NCI-H2196 (cell line): Measurements from ENCODE around the gene MYO9B.
"Not testable (repeated sequence)": the region's sequence is repeated elsewhere in the genome, so short reads cannot be mapped to it uniquely, and the experiment has no call there.

ENCODE experiments used
- DNase-seq: peaks from one replicate; lab custom pipeline; 2025; ENCODE audit not compliant: unreplicated experiment; lab: John Stamatoyannopoulos, UW

The MYO9B gene

GRCh38 chr19:17138052-17138846 is 62.7 kb downstream of the MYO9B start:
- not testable (repeated sequence) for DNase-seq

DNA sequence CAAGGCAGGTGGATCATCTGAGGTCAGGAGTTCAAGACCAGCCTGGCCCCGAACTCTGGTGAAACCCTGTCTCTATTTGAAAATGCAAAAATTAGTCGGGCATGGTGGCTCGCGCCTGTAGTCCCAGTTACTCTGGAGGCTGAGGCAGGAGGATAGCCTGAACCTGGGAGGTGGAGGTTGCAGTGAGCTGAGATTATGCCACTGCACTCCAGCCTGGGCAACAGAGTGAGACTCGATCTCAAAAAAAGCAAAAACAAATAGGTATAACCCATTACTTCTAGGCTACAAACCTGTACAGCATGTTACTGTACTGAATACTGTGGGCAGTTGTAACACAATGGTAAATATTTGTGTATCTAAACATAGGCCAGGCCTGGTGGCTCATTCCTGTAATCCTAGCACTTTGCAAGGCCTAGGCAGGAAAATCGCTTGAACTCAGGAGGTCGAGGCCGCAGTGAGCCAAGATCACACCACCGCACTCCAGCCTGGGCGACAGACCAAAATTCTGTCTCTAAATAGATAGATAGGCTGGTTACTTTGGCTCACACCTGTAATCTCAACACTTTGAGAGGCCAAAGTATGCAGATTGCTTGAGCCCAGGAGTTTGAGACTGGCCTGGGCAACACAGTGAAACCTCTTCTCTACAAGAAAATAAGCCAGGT is 63.5 kb downstream of the MYO9B start:
- DNase-seq = peak; percentile 51

GRCh38 chr19:17144771-17145170 is 69.2 kb downstream of the MYO9B start:
- DNase-seq = not testable (repeated sequence)

DNA sequence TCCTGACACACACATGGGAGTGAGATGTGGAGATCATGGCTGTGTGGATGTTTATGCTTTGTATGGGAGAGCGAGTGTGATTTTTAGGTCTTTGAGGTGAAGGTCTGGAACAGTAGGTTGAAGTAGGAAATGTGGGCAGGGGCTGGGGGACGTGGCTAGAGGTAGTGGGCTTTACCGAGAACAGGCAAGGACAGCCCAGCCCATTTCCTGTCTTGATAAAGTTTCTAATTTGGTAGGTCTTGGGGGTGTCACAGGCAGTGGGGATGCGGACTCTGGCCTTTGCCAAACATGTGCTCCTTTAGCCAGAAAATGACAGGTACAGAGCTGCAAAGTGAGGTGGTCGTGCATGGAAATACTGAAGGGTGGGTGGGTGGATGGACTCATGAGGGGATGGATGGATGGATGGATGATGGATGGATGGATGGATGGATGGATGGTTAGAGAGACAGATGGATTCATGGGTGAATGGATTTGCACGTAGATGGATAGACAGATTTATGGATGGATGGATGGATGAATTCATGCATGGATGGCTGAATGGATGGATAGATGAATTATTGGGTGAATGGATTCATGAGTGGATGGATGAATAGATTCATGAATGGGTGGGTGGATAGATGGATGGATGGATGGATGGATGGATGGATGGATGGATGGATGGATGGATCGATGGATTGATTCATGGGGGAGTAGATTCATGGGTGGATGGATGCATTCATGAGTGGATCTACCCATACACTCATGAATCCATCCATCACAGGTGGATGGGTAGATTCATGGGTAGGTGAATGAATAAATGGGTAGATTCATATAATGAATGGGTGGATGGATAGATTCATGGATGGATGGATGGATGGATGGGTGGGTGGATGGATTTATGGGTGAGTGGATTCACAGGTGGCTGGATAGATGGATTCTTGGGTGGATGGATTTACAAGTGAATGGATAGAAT is 70.2 kb downstream of the MYO9B start:
- DNase-seq = no peak

GRCh38 chr19:17148130-17148529 is 72.6 kb downstream of the MYO9B start:
- DNase-seq = no peak

DNA sequence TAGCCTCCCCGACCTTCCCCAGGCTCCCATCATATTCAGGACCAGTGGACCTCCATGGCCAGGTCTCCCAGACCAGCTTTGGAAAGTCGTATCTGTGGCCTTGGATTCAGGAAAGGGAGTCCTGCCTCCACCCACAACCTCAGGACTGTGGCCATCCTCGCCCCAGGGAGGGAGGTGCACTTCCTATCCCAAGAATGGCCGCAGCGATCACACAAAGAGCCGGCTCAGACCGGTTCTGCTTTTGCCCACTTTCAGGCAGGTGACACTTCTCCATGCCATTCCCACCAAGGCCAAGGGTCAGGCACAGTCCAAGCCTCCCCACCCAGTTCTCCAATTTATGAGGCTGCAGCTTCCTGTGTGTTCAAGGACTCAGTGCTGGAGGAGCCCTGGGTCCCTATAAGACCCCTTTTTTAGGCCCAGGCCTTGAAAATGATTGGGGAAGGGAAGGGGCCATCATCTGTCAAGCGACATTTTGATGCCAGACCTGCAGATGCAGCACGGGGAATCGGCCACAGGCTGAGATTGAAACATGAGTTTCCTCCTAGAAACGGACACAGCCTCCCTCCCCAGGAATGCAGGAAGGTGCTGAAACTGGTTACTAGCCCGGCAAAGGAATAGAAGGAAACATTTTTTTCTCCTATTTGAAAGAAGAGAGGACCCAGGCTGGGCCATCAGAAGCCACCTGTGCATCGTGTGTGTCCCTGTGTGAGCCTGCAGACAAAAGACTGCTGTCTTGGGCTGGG is 74.0 kb downstream of the MYO9B start:
- no peak for DNase-seq

DNA sequence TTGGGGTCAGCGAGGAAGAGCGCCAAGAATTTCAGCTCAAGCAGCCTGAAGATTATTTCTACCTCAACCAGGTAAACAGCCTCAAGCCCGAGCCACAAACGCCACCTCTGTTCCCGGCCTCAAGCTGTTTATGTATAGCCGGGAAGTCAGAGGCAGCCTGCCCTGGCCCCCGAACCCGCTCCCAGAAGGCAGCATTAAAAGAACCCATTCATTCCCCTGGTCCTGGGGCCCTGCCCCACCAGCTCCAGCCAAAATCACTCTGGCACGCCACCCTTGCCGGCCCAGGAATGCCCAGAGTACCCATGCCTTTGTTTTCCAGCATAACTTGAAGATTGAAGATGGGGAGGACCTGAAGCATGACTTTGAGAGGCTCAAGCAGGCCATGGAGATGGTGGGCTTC is 78.4 kb downstream of the MYO9B start:
- DNase-seq = no peak

- DNase-seq = no peak
These were observed 79.7 kb downstream of the MYO9B start for GRCh38 chr19:17155251-17155650.

DNA sequence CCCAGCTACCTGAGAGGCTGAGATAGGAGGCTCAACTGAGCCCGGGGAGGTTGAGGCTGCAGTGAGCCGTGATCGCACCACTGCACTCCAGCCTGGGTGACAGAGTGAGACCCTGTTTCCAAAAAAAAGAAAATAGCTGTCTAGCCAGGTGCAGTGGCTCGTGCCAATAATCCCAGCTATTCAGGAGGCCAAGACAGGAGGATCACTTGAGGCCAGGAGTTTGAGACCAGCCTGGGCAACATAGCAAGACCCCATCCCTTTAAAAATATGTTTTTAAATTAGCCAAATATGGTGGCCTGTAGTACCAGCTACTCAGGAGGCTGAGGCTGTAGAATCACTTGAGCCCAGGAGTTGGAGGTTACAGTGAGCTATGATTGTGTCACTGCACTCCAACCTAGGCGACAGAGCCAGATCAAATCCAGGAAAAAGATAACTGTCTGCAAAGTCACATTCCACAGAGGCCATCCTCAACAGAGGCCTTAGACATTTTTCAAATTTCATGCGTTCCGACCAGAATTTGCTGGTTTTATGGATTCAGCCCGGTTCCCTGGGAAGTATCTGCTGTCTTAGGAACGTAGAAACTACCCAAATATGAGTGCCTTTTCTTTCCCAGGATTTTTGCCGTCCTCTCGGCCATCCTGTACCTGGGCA is 80.8 kb downstream of the MYO9B start:
- DNase-seq = no peak

GRCh38 chr19:17156947-17157302 is 81.3 kb downstream of the MYO9B start:
- no peak for DNase-seq

GRCh38 chr19:17158584-17158983 is 83.0 kb downstream of the MYO9B start:
- DNase-seq = no peak

- DNase-seq = no peak
These were observed 84.2 kb downstream of the MYO9B start for GRCh38 chr19:17159466-17160393.

- no peak for DNase-seq
These were observed 85.3 kb downstream of the MYO9B start for GRCh38 chr19:17160908-17161307.

GRCh38 chr19:17162131-17162530 is 86.6 kb downstream of the MYO9B start:
- not testable (repeated sequence) for DNase-seq

DNA sequence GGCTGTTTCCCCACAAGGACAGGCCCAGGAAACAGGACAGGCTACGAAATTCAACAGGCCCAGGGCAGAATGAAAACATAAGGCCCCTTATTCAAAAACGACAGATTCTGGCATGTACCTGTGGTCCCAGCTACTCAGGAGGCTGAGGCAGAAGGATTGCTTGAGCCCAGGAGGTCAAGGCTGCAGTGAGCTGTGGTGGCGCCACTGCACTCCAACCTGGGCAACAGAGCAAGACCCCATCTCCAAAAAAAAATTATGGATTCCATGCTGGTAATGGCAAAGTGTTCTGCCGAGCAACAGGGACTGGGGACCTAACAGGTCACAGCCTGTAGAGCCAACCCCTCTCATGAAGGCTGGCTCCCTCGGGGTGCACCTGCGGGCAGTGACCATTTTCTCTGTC is 87.0 kb downstream of the MYO9B start:
- DNase-seq = no peak

GRCh38 chr19:17163652-17164051 is 88.1 kb downstream of the MYO9B start:
- DNase-seq = no peak

DNA sequence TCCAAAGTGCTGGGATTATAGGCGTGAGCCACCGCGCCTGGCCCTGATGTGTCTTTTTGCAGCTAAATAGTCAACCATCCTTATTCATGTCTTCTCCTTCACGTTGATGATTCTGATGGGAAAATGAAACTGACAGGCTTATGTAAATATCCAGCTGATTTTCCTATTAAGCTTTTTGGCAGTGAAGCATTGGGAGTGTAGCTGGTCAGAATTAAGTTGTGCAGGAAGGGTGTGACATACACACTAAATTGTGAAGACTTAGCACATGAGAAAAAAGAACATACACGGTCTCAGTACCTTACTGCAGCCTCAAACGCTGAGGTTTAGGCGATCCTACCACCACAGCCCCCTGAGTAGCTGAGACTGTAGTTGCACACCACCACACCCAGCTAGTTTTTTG is 89.1 kb downstream of the MYO9B start:
- no peak for DNase-seq

DNA sequence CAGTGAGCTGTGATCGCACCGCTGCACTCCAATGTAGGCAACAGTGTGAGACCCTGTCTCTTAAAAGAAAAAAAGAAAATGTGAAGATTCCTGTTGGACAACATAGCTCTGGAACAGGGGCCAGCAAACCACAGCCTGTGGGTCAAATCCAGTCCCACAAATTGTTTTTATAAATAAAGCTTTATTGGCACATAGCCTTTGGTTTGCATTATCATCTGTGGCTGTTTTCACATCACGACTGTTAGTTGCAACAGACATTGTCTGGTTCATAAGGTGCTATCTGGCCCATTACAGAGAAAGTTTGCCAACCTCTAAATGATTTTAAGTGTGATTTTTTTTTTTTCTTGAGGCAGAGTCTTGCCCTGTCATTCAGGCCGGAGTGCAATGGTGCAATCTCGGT is 90.1 kb downstream of the MYO9B start:
- DNase-seq = no peak

- DNase-seq = no peak
These were observed 95.1 kb downstream of the MYO9B start for GRCh38 chr19:17170538-17171297.
